Measurements from ENCODE around the gene SLC22A23. TPM values are rescaled to one million over a fixed set of nuclear protein-coding genes. Genes with fewer than 3 reads are reported as not detected.

SLC22A23 gene
- polyA plus RNA-seq, 1 donor (not counting 4 experiments of a cell fraction or from before 2014, with no cell fraction given) = 4.3 TPM

GRCh38 chr6:3286641-3287171 lies 170.1 kb downstream of the SLC22A23 start:
- FAIRE-seq (no peak), DNase-seq (ENCODE audit: low read depth, low spot score) (no peak)
- TF ChIP-seq CTCF (optimal IDR thresholded peaks at IDR 0.05 in 1 of 3, IDR thresholded peaks at IDR 0.05 in 1 of 3, conservative IDR thresholded peaks at IDR 0.05 in 1 of 3; ENCODE audit: extremely low read depth in 1 of 3, insufficient read depth in 2 of 3, low read length in 3 of 3) = no peak
- no peak for TF ChIP-seq EZH2 (IDR thresholded peaks at IDR 0.05; ENCODE audit: low read length)
- Histone ChIP-seq H4K20me1 (ENCODE audit: control insufficient read depth, extremely low read depth, insufficient read depth, low read length) (peaks cover 4% of the 10 kb centered on the region), H3K27ac (ENCODE audit: control insufficient read depth, insufficient read depth, low read length) (no peak overlapping the region), H3K9me3 (ENCODE audit: control insufficient read depth, low read depth, low read length) (no peaks in the 10 kb centered on the region), H3K9ac (ENCODE audit: control insufficient read depth, extremely low read depth, insufficient read depth, low read length) (no peak overlapping the region), H3K4me1 (ENCODE audit: control insufficient read depth, extremely low read depth, insufficient read depth, low read length) (peaks cover 11% of the 10 kb centered on the region), H3K4me2 (ENCODE audit: control insufficient read depth, extremely low read depth, insufficient read depth, low read depth, low read length) (no peak overlapping the region), H3K4me3 (ENCODE audit: control insufficient read depth in 2 of 3, extremely low read depth in 1 of 3, insufficient read depth in 2 of 3, low read depth in 1 of 3, low read length in 3 of 3) (no peak overlapping the region), H3K27me3 (ENCODE audit: control insufficient read depth, extremely low read depth, insufficient read depth, low read length) (no peaks in the 10 kb centered on the region), H3K36me3 (ENCODE audit: control insufficient read depth in 2 of 2, extremely low read depth in 1 of 2, insufficient read depth in 2 of 2, low read length in 2 of 2) (peaks cover 0 to 10% of the 10 kb centered on the region in 2 experiments), H3K9me1 (ENCODE audit: control insufficient read depth, extremely low read depth, insufficient read depth, low read length) (no peaks in the 10 kb centered on the region), H3K79me2 (ENCODE audit: control insufficient read depth, insufficient read depth, low read length) (no peaks in the 10 kb centered on the region), H2AFZ (ENCODE audit: control insufficient read depth, low read length) (no peak overlapping the region)
- dilution Hi-C loops (cut with MboI; ENCODE audit: extremely low pct_ligation_motif_present, low sequenced_read_pairs) = no loop called here

- no peak for FAIRE-seq
These were observed 171.1 kb downstream of the SLC22A23 start for GRCh38 chr6:3285732-3286131.

More at GRCh38 chr6:3285732-3286131, 171.1 kb downstream of the SLC22A23 start:
- peaks cover 0 to 10% of the 10 kb centered on the region in 2 experiments for H3K36me3 ChIP-seq (ENCODE audit: control insufficient read depth in 2 of 2, extremely low read depth in 1 of 2, insufficient read depth in 2 of 2, low read length in 2 of 2)
- DNase-seq (ENCODE audit: low read depth, low spot score) = no peak
- no peaks in the 10 kb centered on the region for H3K79me2 ChIP-seq (ENCODE audit: control insufficient read depth, insufficient read depth, low read length)
- H3K4me3 ChIP-seq (ENCODE audit: control insufficient read depth in 2 of 3, extremely low read depth in 1 of 3, insufficient read depth in 2 of 3, low read depth in 1 of 3, low read length in 3 of 3) = no peak overlapping the region
- no peaks in the 10 kb centered on the region for H3K9me3 ChIP-seq (ENCODE audit: control insufficient read depth, low read depth, low read length)
- no peak for TF ChIP-seq EZH2 (IDR thresholded peaks at IDR 0.05; ENCODE audit: low read length)
- no peak overlapping the region for H3K27ac ChIP-seq (ENCODE audit: control insufficient read depth, insufficient read depth, low read length)
- H3K27me3 ChIP-seq (ENCODE audit: control insufficient read depth, extremely low read depth, insufficient read depth, low read length) = no peaks in the 10 kb centered on the region
- H2AFZ ChIP-seq (ENCODE audit: control insufficient read depth, low read length) = no peak overlapping the region
- H3K9me1 ChIP-seq (ENCODE audit: control insufficient read depth, extremely low read depth, insufficient read depth, low read length) = no peaks in the 10 kb centered on the region
- H4K20me1 ChIP-seq (ENCODE audit: control insufficient read depth, extremely low read depth, insufficient read depth, low read length) = peaks cover 4% of the 10 kb centered on the region
- H3K4me1 ChIP-seq (ENCODE audit: control insufficient read depth, extremely low read depth, insufficient read depth, low read length) = peaks cover 12% of the 10 kb centered on the region
- dilution Hi-C loops (cut with MboI; ENCODE audit: extremely low pct_ligation_motif_present, low sequenced_read_pairs) = no loop called here
- H3K9ac ChIP-seq (ENCODE audit: control insufficient read depth, extremely low read depth, insufficient read depth, low read length) = no peak overlapping the region
- H3K4me2 ChIP-seq (ENCODE audit: control insufficient read depth, extremely low read depth, insufficient read depth, low read depth, low read length) = no peak overlapping the region

Measured in keratinocyte (primary cell).